ENCODE data around the gene FRRS1.

GRCh38 chr1:99771513-99771918 is 5.1 kb upstream of the FRRS1 start:
- no peak for TF ChIP-seq POLR2AphosphoS5 (IDR thresholded peaks at IDR 0.05; ENCODE audit: low read depth, low read length)
- TF ChIP-seq TAF1 (IDR thresholded peaks at IDR 0.05; ENCODE audit: borderline replicate concordance, insufficient read depth, low read length) = no peak
- no peak for TF ChIP-seq SIN3A (IDR thresholded peaks at IDR 0.05; ENCODE audit: borderline replicate concordance, insufficient read depth, low read length)
- no peak for TF ChIP-seq REST (IDR thresholded peaks at IDR 0.05; ENCODE audit: insufficient read depth in 1 of 2, low read depth in 2 of 2, low read length in 2 of 2)
- no peak for TF ChIP-seq FOXP2 (optimal IDR thresholded peaks at IDR 0.05; ENCODE audit: borderline replicate concordance, extremely low read depth, extremely low read length, insufficient read depth)

All from PFSK-1 (cell line).